NCI-H345 treated with DMSO at 0.1 percent for 48 hours (cell line): Measurements from ENCODE around the gene NEK6.

Experiments used
- DNase-seq: peaks from one replicate; lab custom pipeline; 2025; ENCODE audit not compliant: unreplicated experiment; lab: John Stamatoyannopoulos, UW

NEK6 gene

DNA sequence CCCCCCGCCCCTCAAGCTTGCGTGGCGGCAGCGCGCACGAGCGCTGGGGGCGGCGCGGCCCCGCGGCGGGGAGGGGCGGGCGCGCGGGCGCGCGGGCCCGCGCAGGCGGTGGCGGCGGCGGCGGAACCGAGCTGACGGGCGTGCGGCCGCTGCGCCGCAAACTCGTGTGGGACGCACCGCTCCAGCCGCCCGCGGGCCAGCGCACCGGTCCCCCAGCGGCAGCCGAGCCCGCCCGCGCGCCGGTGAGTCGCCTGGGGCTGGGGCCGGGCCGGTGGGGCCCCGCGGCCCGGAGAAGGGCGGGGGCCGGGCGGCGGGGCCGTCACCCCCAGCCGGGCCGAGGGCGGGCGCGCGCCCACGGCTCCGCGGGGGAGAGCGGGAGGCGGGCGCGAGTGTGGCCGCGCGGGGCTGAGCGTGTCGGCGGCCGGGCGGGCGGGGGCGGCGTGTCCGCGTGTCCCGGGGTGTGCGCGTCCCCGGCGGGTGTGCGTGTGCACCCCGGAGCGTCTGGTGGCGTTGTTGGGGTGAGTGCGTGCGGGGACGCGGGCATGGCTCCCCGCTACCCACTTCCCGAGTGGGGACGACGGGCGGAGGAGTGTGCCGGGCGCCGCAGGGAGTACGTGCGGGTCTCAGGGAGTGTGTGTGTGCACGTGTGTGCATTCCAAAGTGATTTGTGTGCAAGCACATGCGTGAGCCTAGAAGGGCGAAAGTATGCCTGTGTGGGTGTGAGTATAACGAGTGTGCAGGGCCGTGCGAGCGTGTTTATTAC is at the start of gene NEK6:
TSS of gene NEK6 (plus strand) at position 106 of the 763 bp plus-strand sequence. CDS start 44,016 bp downstream, outside the sequence.
- DNase-seq, result no peak

DNA sequence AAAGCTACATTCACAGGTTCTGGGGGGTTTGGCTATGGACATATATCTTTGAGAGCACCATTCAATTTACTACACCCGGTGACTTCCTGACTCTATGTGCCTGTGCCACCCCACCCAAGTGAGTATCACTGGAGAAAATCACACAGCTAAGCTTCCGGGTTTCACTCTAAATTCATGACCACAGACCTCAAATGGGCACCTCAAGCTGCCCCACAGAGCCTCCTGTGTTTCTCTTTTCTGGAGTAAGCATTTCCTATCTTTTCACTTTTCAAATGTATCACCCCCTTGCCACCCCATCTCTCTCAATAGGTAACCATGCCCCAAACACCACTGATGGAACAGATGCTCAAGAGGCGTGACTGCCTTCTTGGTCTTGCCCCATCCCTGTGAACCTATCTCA is 49.2 kb upstream of the NEK6 start:
- DNase-seq, result no peak

GRCh38 chr9:124209279-124209678 is 48.5 kb upstream of the NEK6 start:
- DNase-seq, result no peak

- DNase-seq, result no peak
Measured at GRCh38 chr9:124209774-124210173, 48.0 kb upstream of the NEK6 start.

- DNase-seq, result no peak
Measured at GRCh38 chr9:124210697-124211096, 47.1 kb upstream of the NEK6 start.

- no peak for DNase-seq
Measured at GRCh38 chr9:124212381-124213050, 45.2 kb upstream of the NEK6 start.

DNA sequence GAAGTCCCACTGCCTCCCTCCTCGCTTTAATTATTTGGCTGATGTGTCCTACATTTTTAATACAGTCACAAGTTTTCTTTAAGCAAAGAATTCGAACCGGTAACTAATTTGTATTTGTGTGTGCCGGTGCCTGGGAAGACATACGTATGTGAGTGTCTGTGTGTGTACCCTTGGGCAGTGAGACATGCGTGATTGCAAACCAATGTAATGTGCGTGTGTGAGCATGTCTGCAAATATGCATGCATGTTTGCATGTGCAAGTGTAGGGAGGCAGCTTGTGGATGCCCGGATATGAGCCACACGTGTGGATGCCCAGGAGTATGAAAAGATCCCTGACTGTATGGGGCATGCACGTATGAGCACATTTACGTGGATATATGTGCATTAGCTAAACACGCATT is 44.4 kb upstream of the NEK6 start:
- no peak for DNase-seq

GRCh38 chr9:124214116-124214515 is 43.6 kb upstream of the NEK6 start:
- no peak for DNase-seq

- DNase-seq, result no peak
Measured at GRCh38 chr9:124214596-124215367, 43.0 kb upstream of the NEK6 start.

GRCh38 chr9:124215368-124215910 is 42.3 kb upstream of the NEK6 start:
- no peak for DNase-seq

DNA sequence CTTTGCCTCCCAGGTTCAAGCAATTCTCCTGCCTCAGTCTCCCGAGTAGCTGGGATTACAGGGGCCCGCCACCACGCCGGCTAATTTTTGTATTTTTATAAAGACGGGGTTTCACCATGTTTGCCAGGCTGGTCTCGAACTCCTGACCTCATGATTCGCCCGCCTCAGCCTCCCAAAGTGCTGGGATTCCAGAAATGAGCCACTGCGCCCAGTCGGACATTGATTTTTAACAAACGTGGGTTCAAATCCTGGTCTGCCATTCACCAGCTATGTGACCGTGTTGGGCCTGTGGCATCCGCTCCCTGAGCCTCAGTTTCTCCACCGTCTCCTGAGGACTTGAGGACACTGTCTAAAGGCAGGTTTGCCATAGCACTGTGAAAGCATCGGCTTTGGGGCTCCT is 41.8 kb upstream of the NEK6 start:
- no peak for DNase-seq

DNA sequence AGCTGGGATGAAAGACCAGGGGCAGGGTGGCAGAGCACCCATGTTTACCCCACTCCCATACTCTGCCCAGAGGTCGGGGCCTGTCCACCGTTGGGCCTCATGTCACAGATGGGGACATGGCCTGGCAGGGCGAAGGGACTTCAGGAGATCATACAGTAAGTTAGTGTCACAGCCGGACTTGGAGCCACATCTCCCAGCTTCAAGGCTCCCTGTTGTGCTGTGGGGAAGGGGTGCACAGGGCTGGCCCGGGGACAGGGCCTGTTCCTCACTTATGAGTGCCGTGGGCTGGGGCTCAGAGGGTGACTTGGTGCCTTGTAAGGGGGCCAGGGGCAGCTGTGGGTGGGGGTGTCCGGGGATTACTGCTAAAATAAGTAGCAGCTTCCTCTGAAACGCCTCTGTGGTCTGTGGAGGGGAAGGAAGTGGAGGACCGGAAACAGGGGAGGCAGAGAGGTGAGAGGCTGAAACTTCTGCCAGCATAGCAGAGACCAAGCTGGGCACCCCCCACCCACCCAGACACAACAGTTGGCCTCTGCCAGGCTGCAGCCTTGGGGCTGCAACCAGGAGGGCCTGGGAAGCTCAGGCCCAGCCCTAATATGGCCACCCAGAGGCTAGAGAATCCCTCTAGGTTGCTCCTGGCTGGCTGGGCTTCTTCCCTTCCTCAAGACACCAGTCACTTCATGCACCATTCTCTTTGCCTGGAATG is 41.1 kb upstream of the NEK6 start:
- DNase-seq, result no peak

- DNase-seq, result no peak
Measured at GRCh38 chr9:124217836-124218437, 39.8 kb upstream of the NEK6 start.

- no peak for DNase-seq
Measured at GRCh38 chr9:124218438-124218982, 39.2 kb upstream of the NEK6 start.

- DNase-seq, result no peak
Measured at GRCh38 chr9:124218987-124219461, 38.7 kb upstream of the NEK6 start.

GRCh38 chr9:124220946-124221451 is 36.8 kb upstream of the NEK6 start:
- no peak for DNase-seq

GRCh38 chr9:124221676-124222075 is 36.1 kb upstream of the NEK6 start:
- no peak for DNase-seq

- DNase-seq, result no peak
Measured at GRCh38 chr9:124222109-124222508, 35.6 kb upstream of the NEK6 start.

GRCh38 chr9:124222918-124223720 is 34.6 kb upstream of the NEK6 start:
- DNase-seq, result no peak
